Measurements from ENCODE around the gene FHIP2A.

Gene FHIP2A

GRCh38 chr10:114808982-114809381, 12.6 kb upstream of the FHIP2A start:
- Mint-ChIP-seq H3K27ac (no peak overlapping the region), H3K9me3 (peaks cover 8% of the 10 kb centered on the region), H3K27me3 (ENCODE audit: low read depth, poor library complexity) (peaks cover 6% of the 10 kb centered on the region), H3K4me1 (no peaks in the 10 kb centered on the region), H3K36me3 (ENCODE audit: low read depth) (no peaks in the 10 kb centered on the region), H3K4me3 (no peak overlapping the region)
- DNase-seq: no peak
- no peak for TF ChIP-seq CTCF (IDR thresholded peaks at IDR 0.05)

DNA sequence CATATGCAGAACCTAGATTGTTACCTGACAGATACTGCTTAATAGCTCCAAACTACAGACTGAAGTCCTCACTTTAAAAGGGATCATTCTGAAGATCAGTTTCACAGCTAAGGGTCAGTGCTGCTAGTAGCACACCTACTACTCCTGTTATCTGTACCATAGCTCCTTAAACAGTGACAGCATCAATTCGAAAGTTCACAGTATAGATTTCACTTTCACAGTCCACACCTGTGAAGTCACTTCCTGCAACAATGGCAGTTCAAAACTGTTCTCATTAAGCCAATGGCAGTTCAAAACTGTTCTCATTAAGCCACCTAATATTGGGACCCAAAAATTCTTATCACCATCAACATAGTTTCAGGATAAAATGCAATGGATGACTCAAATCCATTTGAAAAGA, 10.7 kb upstream of the FHIP2A start:
- H3K27me3 Mint-ChIP-seq (ENCODE audit: low read depth, poor library complexity): peaks cover 7% of the 10 kb centered on the region
- peaks cover 8% of the 10 kb centered on the region for H3K9me3 Mint-ChIP-seq
- no peak overlapping the region for H3K4me3 Mint-ChIP-seq
- no peak overlapping the region for H3K27ac Mint-ChIP-seq
- TF ChIP-seq CTCF (IDR thresholded peaks at IDR 0.05): no peak
- DNase-seq: no peak
- no peaks in the 10 kb centered on the region for H3K36me3 Mint-ChIP-seq (ENCODE audit: low read depth)
- no peaks in the 10 kb centered on the region for H3K4me1 Mint-ChIP-seq

- Mint-ChIP-seq H3K36me3 (ENCODE audit: low read depth) (no peaks in the 10 kb centered on the region), H3K9me3 (peaks cover 8% of the 10 kb centered on the region), H3K4me3 (no peak overlapping the region), H3K27me3 (ENCODE audit: low read depth, poor library complexity) (peaks cover 10% of the 10 kb centered on the region), H3K4me1 (no peaks in the 10 kb centered on the region), H3K27ac (no peak overlapping the region)
- DNase-seq: no peak
- TF ChIP-seq CTCF (IDR thresholded peaks at IDR 0.05): no peak
Measured at GRCh38 chr10:114811862-114812261, 9.7 kb upstream of the FHIP2A start.

GRCh38 chr10:114815791-114816190, 5.8 kb upstream of the FHIP2A start:
- Mint-ChIP-seq H3K27me3 (ENCODE audit: low read depth, poor library complexity) (peaks cover 16% of the 10 kb centered on the region), H3K36me3 (ENCODE audit: low read depth) (no peaks in the 10 kb centered on the region), H3K4me3 (no peak overlapping the region), H3K9me3 (peaks cover 1% of the 10 kb centered on the region), H3K4me1 (no peaks in the 10 kb centered on the region), H3K27ac (no peak overlapping the region)
- TF ChIP-seq CTCF (IDR thresholded peaks at IDR 0.05): no peak
- DNase-seq: no peak

GRCh38 chr10:114816308-114816707, 5.3 kb upstream of the FHIP2A start:
- TF ChIP-seq CTCF (IDR thresholded peaks at IDR 0.05): no peak
- no peak overlapping the region for H3K4me3 Mint-ChIP-seq
- H3K4me1 Mint-ChIP-seq: no peaks in the 10 kb centered on the region
- no peaks in the 10 kb centered on the region for H3K36me3 Mint-ChIP-seq (ENCODE audit: low read depth)
- peaks cover 18% of the 10 kb centered on the region for H3K27me3 Mint-ChIP-seq (ENCODE audit: low read depth, poor library complexity)
- peaks cover 6% of the 10 kb centered on the region for H3K9me3 Mint-ChIP-seq
- H3K27ac Mint-ChIP-seq: no peak overlapping the region
- DNase-seq: no peak

DNA sequence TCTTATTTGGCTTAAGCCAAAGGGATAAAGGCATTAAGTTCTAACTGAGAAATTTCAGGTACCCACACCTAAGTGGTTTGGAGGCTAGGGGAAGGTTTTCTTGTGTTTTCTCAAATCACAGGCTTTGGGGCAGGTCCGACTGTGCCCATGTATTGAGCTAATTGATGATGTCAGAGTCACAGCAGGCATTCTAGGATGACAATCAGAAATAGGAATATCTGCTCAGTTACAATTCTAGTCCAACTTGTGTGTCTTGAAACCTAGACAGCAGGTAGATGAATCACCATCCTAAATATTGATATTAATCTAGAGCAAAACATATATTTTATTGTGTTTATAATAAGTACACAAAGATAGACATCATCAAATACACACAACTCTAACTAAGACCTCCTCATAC, 2.3 kb upstream of the FHIP2A start:
- peaks cover 18% of the 10 kb centered on the region for H3K27me3 Mint-ChIP-seq (ENCODE audit: low read depth, poor library complexity)
- H3K36me3 Mint-ChIP-seq (ENCODE audit: low read depth): peaks cover 11% of the 10 kb centered on the region
- H3K27ac Mint-ChIP-seq: no peak overlapping the region
- TF ChIP-seq CTCF (IDR thresholded peaks at IDR 0.05): no peak
- no peak for DNase-seq
- H3K9me3 Mint-ChIP-seq: peaks cover 7% of the 10 kb centered on the region
- H3K4me3 Mint-ChIP-seq: no peak overlapping the region
- H3K4me1 Mint-ChIP-seq: peaks cover 15% of the 10 kb centered on the region
